ENCODE results near the gene RPS19.

DNA sequence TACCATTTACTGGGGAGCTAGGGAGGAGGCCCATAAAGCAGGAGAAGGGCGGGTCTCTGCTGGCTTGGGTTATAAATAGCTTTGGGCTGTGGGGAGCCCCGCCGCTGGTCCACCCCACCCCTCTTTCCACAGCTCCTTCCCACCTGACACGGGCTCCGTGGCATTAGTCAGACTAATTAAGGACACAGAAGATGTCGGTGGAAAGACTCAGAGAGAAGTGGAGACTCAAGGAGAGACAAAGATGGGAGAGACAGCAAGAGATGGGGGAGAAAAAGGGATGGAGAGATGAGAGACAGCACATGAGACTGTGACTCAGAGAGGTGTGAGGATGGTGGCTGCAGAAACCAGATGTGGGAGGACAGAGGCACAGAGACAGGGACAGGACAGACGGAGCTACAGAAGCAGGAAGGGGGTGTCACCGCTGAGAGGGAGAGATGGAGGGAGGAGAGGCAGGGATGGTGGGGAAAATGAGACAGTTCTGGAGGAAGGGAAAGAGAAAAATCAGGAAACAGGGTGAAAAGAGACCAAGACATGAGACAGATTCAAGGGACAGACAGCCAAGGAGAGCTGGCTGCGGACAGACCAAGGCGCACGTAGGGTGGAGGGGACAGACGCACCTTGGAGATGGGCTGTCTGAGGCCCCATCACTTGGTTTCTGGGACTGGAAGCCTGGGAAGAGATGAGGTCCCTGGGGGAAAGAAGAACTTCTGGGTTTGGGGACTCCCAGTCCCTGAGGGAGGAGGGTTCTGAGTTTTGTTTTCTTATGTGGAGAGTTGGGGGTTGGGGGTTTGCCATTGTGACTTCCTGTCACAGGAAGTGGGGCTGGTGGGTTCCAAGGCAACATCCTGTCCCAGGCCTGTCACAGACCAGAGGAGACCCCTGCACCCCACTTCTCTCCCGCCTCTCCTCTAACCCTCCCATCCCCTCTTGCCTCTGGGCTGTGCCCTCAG is 27.0 kb downstream of the RPS19 start:
- TF ChIP-seq, protein P1, sequence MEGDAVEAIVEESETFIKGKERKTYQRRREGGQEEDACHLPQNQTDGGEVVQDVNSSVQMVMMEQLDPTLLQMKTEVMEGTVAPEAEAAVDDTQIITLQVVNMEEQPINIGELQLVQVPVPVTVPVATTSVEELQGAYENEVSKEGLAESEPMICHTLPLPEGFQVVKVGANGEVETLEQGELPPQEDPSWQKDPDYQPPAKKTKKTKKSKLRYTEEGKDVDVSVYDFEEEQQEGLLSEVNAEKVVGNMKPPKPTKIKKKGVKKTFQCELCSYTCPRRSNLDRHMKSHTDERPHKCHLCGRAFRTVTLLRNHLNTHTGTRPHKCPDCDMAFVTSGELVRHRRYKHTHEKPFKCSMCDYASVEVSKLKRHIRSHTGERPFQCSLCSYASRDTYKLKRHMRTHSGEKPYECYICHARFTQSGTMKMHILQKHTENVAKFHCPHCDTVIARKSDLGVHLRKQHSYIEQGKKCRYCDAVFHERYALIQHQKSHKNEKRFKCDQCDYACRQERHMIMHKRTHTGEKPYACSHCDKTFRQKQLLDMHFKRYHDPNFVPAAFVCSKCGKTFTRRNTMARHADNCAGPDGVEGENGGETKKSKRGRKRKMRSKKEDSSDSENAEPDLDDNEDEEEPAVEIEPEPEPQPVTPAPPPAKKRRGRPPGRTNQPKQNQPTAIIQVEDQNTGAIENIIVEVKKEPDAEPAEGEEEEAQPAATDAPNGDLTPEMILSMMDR (conservative IDR thresholded peaks at IDR 0.05), result no peak
- no peak for TF ChIP-seq EZH2 (IDR thresholded peaks at IDR 0.05; ENCODE audit: low read depth)

All from PC-9 (cell line).